Measurements from ENCODE around the gene RETSAT.
"Not testable (repeated sequence)": the region's sequence is repeated elsewhere in the genome, so short reads cannot be mapped to it uniquely, and the experiment has no call there.

Gene RETSAT

GRCh38 chr2:85378257-85378656 lies 23.9 kb upstream of the RETSAT start:
- no peak for DNase-seq

GRCh38 chr2:85377083-85377482 lies 22.8 kb upstream of the RETSAT start:
- DNase-seq: no peak

GRCh38 chr2:85376291-85377065 lies 22.1 kb upstream of the RETSAT start:
- DNase-seq: no peak

- no peak for DNase-seq
Observed at GRCh38 chr2:85371045-85371444, 16.7 kb upstream of the RETSAT start.

GRCh38 chr2:85369500-85369899 lies 15.2 kb upstream of the RETSAT start:
- no peak for DNase-seq

GRCh38 chr2:85368921-85369320 lies 14.6 kb upstream of the RETSAT start:
- DNase-seq: no peak

- DNase-seq: no peak
Observed at GRCh38 chr2:85367180-85367579, 12.9 kb upstream of the RETSAT start.

GRCh38 chr2:85362653-85363387 lies 8.5 kb upstream of the RETSAT start:
- not testable (repeated sequence) for DNase-seq

- no peak for DNase-seq
Observed at GRCh38 chr2:85357736-85358135, 3.4 kb upstream of the RETSAT start.

- DNase-seq: no peak
Observed at GRCh38 chr2:85356186-85356585, 1.9 kb upstream of the RETSAT start.

- DNase-seq: no peak
Observed at GRCh38 chr2:85355521-85355920, 1.2 kb upstream of the RETSAT start.

GRCh38 chr2:85355073-85355410 lies 714 bp upstream of the RETSAT start:
- DNase-seq: peak in 1 of 14 donors; percentile 39

GRCh38 chr2:85353876-85354285 lies 447 bp downstream of the RETSAT start:
- peak in 4 of 14 donors; percentile 31 to 63 (median 50) for DNase-seq

- no peak for DNase-seq
Observed at GRCh38 chr2:85347599-85347998, 6.7 kb downstream of the RETSAT start.

GRCh38 chr2:85344356-85344954 lies 9.9 kb downstream of the RETSAT start:
- DNase-seq: no peak

GRCh38 chr2:85343207-85343895 lies 11.0 kb downstream of the RETSAT start:
- DNase-seq: not testable (repeated sequence)

GRCh38 chr2:85342156-85342555 lies 12.2 kb downstream of the RETSAT start:
- no peak for DNase-seq

GRCh38 chr2:85341269-85342029 lies 12.9 kb downstream of the RETSAT start:
- no peak for DNase-seq

GRCh38 chr2:85340034-85340892 lies 14.1 kb downstream of the RETSAT start:
- no peak for DNase-seq

- DNase-seq: no peak
Observed at GRCh38 chr2:85334928-85335327, 19.4 kb downstream of the RETSAT start.

- not testable (repeated sequence) for DNase-seq
Observed at GRCh38 chr2:85333877-85334276, 20.5 kb downstream of the RETSAT start.
